Measurements from ENCODE around the gene SLC6A12.
A peak's percentile ranks its signal among the peaks of the same experiment; 100 is the strongest.
"Not testable (repeated sequence)": the region's sequence is repeated elsewhere in the genome, so short reads cannot be mapped to it uniquely, and the experiment has no call there.

The SLC6A12 gene

DNA sequence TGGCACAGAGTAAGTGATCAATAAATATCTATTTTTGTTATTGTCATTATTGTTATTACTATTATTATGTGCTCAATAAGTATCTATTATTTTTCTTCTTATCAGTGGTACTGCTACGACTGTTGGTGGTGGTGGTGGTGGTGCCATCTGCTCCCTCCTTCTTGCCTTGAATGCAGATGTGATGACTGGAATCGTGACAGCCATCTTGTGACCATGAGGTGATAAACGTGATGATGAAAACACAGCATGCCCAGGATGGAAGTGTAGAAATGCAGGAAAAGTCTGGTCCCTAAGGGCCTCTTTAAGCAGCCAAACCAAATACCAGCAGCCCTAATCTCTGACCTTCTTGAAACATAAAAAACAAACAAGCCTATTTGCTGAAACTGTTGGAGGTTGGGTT lies 22.4 kb downstream of the SLC6A12 start:
- no peak for TF ChIP-seq ZFX (IDR thresholded peaks at IDR 0.05; ENCODE audit: borderline replicate concordance)
- no peak for TF ChIP-seq CTCF (IDR thresholded peaks at IDR 0.05)
- no peak overlapping the region for H3K27ac ChIP-seq

- TF ChIP-seq ZFX (IDR thresholded peaks at IDR 0.05; ENCODE audit: borderline replicate concordance): no peak
- no peak for TF ChIP-seq CTCF (IDR thresholded peaks at IDR 0.05)
- H3K27ac ChIP-seq: no peak overlapping the region
These were observed 23.1 kb downstream of the SLC6A12 start for GRCh38 chr12:190881-191280.

DNA sequence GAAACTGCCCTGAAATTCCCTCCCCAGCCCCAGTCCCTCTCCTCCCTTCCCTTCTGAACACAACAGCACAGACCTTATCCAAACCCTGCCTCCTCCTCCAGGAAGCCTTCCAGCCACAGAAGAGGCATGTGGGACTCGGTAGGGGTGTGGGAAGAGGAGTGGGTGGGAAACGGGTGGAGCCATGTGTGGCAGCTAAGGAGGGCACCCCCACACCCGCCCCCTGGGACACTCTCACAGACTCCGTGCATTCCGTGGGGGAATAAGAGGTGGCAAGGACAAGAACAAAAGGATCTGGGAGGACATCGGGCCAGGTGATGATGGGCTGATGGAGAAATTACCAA lies 24.4 kb downstream of the SLC6A12 start:
- no peak for TF ChIP-seq CTCF (IDR thresholded peaks at IDR 0.05)
- no peak for TF ChIP-seq ZFX (IDR thresholded peaks at IDR 0.05; ENCODE audit: borderline replicate concordance)
- H3K27ac ChIP-seq: no peak overlapping the region

GRCh38 chr12:188910-189621 lies 24.9 kb downstream of the SLC6A12 start:
- TF ChIP-seq CTCF (IDR thresholded peaks at IDR 0.05): peak; percentile 98
- TF ChIP-seq ZFX (IDR thresholded peaks at IDR 0.05; ENCODE audit: borderline replicate concordance): no peak
- H3K27ac ChIP-seq: no peak overlapping the region

DNA sequence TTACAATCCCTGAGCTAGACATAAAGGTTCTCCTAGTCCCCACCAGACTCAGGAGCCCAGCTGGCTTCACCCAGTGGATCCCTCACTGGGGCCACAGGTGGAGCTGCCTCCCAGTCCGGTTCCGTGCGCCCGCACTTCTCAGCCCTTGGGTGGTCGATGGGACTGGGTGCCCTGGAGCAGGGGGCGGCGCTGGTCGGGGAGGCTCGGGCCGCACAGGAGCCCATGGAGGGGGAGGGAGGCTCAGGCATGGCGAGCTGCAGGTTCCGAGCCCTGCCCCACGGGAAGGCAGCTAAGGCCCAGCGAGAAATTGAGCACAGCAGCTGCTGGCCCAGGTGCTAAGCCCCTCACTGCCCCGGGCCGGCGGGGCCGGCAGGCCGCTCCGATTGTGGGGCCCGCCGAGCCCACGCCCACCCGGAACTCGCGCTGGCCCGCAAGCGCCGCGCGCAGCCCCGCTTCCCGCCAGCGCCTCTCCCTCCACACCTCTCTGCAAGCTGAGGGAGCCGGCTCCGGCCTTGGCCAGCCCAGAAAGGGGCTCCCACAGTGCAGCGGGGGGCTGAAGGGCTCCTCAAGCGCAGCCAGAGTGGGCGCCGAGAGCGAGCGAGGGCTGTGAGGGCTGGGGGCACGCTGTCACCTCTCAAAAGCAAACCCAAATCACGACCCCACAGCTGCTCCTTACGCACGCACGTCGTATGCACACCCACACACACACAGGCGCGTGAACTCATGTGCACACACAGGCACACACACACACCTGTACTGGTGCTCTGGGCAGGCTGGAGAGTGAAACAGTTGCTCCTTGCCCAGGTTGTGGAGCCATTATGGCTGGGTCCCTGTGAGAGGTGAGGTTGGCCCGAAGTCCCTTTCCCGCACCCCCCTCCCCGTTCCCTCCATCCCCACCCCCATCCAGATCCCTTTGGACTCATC lies 25.7 kb downstream of the SLC6A12 start:
- not testable (repeated sequence) for H3K27ac ChIP-seq

DNA sequence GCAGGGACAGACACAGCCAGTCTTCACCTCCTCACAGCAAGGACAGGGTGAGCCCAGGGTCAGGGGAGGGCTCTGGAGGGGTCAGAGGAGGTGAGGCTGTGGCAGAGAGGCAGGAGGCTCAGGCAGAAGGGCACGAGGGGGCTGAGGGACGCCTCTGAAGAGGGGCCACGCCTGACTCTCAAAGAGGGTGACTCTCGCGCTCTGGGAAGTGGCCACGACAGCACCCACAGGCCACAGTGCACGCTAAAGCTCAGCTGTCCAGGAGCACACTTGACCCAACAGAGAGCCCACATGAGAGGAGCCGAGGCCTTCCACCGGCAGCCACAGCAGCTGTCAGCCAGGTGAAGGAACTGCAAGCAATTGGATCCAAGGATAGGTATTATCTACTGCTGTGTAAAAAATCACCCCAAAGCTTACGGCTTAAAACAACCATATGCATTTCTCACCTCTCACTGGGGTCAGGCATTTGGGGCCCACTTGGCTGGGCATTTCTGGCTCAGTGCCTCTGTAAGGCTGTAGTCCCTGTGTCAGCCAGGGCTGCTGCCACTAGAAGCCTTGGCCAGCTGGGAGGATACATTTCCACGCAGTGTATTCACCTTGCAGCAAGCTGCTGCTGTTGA lies 27.8 kb downstream of the SLC6A12 start:
- TF ChIP-seq ZFX (IDR thresholded peaks at IDR 0.05; ENCODE audit: borderline replicate concordance) (no peak), CTCF (IDR thresholded peaks at IDR 0.05) (no peak)
- H3K27ac ChIP-seq: no peak overlapping the region

GRCh38 chr12:185576-185955 lies 28.4 kb downstream of the SLC6A12 start:
- TF ChIP-seq CTCF (IDR thresholded peaks at IDR 0.05): no peak
- TF ChIP-seq ZFX (IDR thresholded peaks at IDR 0.05; ENCODE audit: borderline replicate concordance): no peak
- no peak overlapping the region for H3K27ac ChIP-seq

Measured in 22Rv1 (cell line).